ENCODE data around the gene ORAI3. TPM values are rescaled to one million over a fixed set of nuclear protein-coding genes. Genes with fewer than 3 reads are reported as not detected.

ORAI3 gene
- total and polyA plus RNA-seq, 4 experiments from 2014 or later: 16.2 to 22.0 (median 18.4) TPM

DNA sequence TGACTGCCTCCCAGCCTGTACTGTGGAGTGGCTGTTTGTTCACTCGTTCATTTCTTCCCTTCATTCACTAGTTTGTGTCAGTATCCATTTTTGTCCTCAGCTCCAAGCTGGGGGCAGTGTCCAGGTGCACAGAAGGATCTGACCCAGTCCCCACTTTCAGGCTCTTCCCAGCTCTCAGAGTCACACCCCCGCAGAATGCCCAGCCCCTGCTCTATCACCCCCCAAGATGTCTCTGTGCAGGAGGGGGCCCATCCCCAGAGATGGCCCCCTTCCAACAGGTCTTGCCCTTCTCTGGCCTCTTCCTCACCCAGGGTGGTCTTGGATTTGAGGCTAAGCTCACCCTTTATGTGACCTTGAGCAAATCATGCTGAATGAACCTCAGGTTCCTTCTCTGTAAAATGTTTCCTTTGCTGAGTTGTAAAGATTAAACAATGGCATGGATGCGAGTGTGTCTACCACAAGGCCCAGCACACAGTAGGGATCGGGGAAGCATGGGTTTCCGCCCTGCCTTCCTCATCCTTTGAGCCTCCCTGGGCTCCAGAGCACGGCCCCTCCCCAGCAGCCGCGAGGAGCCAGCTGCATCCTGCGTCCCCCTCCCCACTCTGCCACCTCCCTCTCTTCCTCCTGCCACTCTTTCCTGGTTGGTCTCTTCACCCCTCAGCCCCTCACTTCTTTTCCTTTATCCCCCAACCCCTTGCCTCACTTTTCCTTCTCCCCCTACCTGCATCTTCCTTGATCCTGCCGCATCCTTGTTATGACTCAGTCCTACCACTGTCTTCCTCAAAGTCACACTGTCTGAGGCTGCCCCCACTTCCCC is 22.7 kb upstream of the ORAI3 start:
- H3K27ac Mint-ChIP-seq: peak overlapping the region in 3 of 7 donors; percentile 23 to 72 (median 70)

GRCh38 chr16:30926937-30927788 is 21.7 kb upstream of the ORAI3 start:
- DNase-seq: no peak
- Mint-ChIP-seq H3K27ac (peak overlapping the region in 2 of 7 donors; percentile 26 to 72), H3K4me3 (peak overlapping the region in 2 of 8 donors; percentile 21 to 54)

More for the DNA sequence above, 22.7 kb upstream of the ORAI3 start:
- H3K27me3 ChIP-seq (ENCODE audit: insufficient read depth, low read length): no peaks in the 10 kb centered on the region
- Mint-ChIP-seq H3K9me3 (peaks cover 0 to 2% (median 0%) of the 10 kb centered on the region in 8 donors), H3K36me3 (peaks cover 5 to 18% of the 10 kb centered on the region in 2 donors), H3K27me3 (no peaks in the 10 kb centered on the region), H3K4me3 (peak overlapping the region in 4 of 8 donors; percentile 39 to 76 (median 58)), H3K4me1 (peaks cover 7 to 33% (median 15%) of the 10 kb centered on the region in 4 donors)
- ChIA-PET CTCF (ENCODE audit: partially characterized antibody) (interaction anchor here (1.8 kb wide), 1 partner anchor 15 kb away, joined by 9 read pairs; no protein-coding TSS in a partner anchor), POLR2A (ENCODE audit: partially characterized antibody) (interaction anchor here (1.3 to 3.2 kb wide), 3 partner anchors 24 to 533 kb away, joined by 4 to 10 read pairs (median 7); partner anchors contain the start of gene ARMC5)
- no peaks in the 10 kb centered on the region for H3K9me3 ChIP-seq (ENCODE audit: control insufficient read depth in 1 of 2, low read length in 2 of 2)
- peaks cover 6% of the 10 kb centered on the region for H3K36me3 ChIP-seq (ENCODE audit: insufficient read depth, low read length)
- no peak for DNase-seq
- no peak overlapping the region for H3K4me3 ChIP-seq (ENCODE audit: low read length in 2 of 2)
- intact Hi-C loops (cut with micrococcal nuclease): no loop called here
- peaks cover 12% of the 10 kb centered on the region for H3K4me1 ChIP-seq (ENCODE audit: insufficient read depth, low read length)
- no peak overlapping the region for H3K27ac ChIP-seq (ENCODE audit: low read depth, low read length)

GRCh38 chr16:30927789-30928378 is 21.0 kb upstream of the ORAI3 start:
- intact Hi-C loops (cut with micrococcal nuclease): no loop called here

More at GRCh38 chr16:30926937-30927788, 21.7 kb upstream of the ORAI3 start:
- Histone ChIP-seq H3K27ac (ENCODE audit: low read depth, low read length) (no peak overlapping the region), H3K36me3 (ENCODE audit: insufficient read depth, low read length) (peaks cover 9% of the 10 kb centered on the region), H3K9me3 (ENCODE audit: control insufficient read depth in 1 of 2, low read length in 2 of 2) (no peaks in the 10 kb centered on the region), H3K4me3 (ENCODE audit: low read length in 2 of 2) (no peak overlapping the region), H3K4me1 (ENCODE audit: insufficient read depth, low read length) (peaks cover 9% of the 10 kb centered on the region), H3K27me3 (ENCODE audit: insufficient read depth, low read length) (no peaks in the 10 kb centered on the region)
- CTCF ChIA-PET (ENCODE audit: partially characterized antibody): interaction anchor here (0.8 to 1.8 kb wide), 3 partner anchors 9 to 27 kb away, joined by 3 to 9 read pairs (median 3); no protein-coding TSS in a partner anchor
- H3K4me1 Mint-ChIP-seq: peaks cover 7 to 26% (median 13%) of the 10 kb centered on the region in 4 donors
- peaks cover 0 to 2% (median 0%) of the 10 kb centered on the region in 8 donors for H3K9me3 Mint-ChIP-seq
- peaks cover 6 to 22% of the 10 kb centered on the region in 2 donors for H3K36me3 Mint-ChIP-seq
- intact Hi-C loops (cut with micrococcal nuclease): no loop called here
- POLR2A ChIA-PET (ENCODE audit: partially characterized antibody): interaction anchor here (1.3 to 3.2 kb wide), 2 partner anchors 23 to 532 kb away, joined by 4 to 7 read pairs; partner anchors contain the start of gene ARMC5
- no peaks in the 10 kb centered on the region for H3K27me3 Mint-ChIP-seq

DNA sequence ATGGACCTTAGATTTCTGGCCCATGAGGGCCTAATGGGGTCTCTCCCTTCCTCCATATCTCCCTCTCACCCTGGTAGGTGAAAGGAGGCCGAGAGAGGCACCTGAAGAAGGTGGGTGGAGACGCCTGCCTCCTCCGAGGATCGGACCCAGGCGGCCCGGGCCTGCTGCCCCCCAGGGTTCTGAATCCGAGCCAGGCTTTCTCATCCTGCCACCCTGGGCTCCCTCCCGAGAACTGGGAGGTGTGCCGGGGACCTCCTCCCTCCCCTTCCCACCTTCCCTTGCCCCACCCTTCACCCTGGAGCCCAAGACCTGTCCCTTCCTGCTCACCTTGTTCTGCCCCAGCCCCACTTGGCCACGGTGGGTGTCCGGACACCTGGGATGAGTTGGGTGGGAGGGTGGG is 20.5 kb upstream of the ORAI3 start:
- H3K4me3 Mint-ChIP-seq: no peak overlapping the region
- Histone ChIP-seq H3K36me3 (ENCODE audit: insufficient read depth, low read length) (peaks cover 13% of the 10 kb centered on the region), H3K4me1 (ENCODE audit: insufficient read depth, low read length) (peaks cover 9% of the 10 kb centered on the region), H3K27ac (ENCODE audit: low read depth, low read length) (no peak overlapping the region), H3K4me3 (ENCODE audit: low read length in 2 of 2) (no peak overlapping the region), H3K27me3 (ENCODE audit: insufficient read depth, low read length) (no peaks in the 10 kb centered on the region), H3K9me3 (ENCODE audit: control insufficient read depth in 1 of 2, low read length in 2 of 2) (no peaks in the 10 kb centered on the region)
- H3K4me1 Mint-ChIP-seq: peaks cover 5 to 14% (median 11%) of the 10 kb centered on the region in 4 donors
- ChIA-PET CTCF (ENCODE audit: partially characterized antibody) (interaction anchor here (0.7 to 1.6 kb wide), 3 partner anchors 8 to 26 kb away, joined by 3 read pairs; no protein-coding TSS in a partner anchor), POLR2A (ENCODE audit: partially characterized antibody) (interaction anchor here (0.7 to 3.2 kb wide), 3 partner anchors 26 to 531 kb away, joined by 3 to 7 read pairs (median 3); partner anchors contain the start of genes ARMC5 and FBRS)
- H3K27ac Mint-ChIP-seq: no peak overlapping the region
- H3K9me3 Mint-ChIP-seq: no peaks in the 10 kb centered on the region
- no peak for DNase-seq
- no peaks in the 10 kb centered on the region for H3K27me3 Mint-ChIP-seq
- intact Hi-C loops (cut with micrococcal nuclease): no loop called here
- H3K36me3 Mint-ChIP-seq: peaks cover 11 to 19% of the 10 kb centered on the region in 2 donors

More at GRCh38 chr16:30927789-30928378, 21.0 kb upstream of the ORAI3 start:
- Mint-ChIP-seq H3K27me3 (no peaks in the 10 kb centered on the region), H3K4me1 (peaks cover 5 to 19% (median 12%) of the 10 kb centered on the region in 4 donors), H3K27ac (peak overlapping the region in 1 of 7 donors; percentile 22), H3K4me3 (no peak overlapping the region), H3K9me3 (peaks cover 0 to 2% (median 0%) of the 10 kb centered on the region in 8 donors), H3K36me3 (peaks cover 11 to 23% of the 10 kb centered on the region in 2 donors)
- DNase-seq: peak in 3 of 5 donors; percentile 23 to 35 (median 31)
- CTCF ChIA-PET (ENCODE audit: partially characterized antibody): interaction anchor here (0.7 to 1.6 kb wide), 3 partner anchors 9 to 26 kb away, joined by 3 read pairs; no protein-coding TSS in a partner anchor
- Histone ChIP-seq H3K4me3 (ENCODE audit: low read length in 2 of 2) (no peak overlapping the region), H3K4me1 (ENCODE audit: insufficient read depth, low read length) (peaks cover 9% of the 10 kb centered on the region), H3K27ac (ENCODE audit: low read depth, low read length) (no peak overlapping the region), H3K9me3 (ENCODE audit: control insufficient read depth in 1 of 2, low read length in 2 of 2) (no peaks in the 10 kb centered on the region), H3K36me3 (ENCODE audit: insufficient read depth, low read length) (peaks cover 13% of the 10 kb centered on the region), H3K27me3 (ENCODE audit: insufficient read depth, low read length) (no peaks in the 10 kb centered on the region)
- POLR2A ChIA-PET (ENCODE audit: partially characterized antibody): interaction anchor here (0.7 to 3.2 kb wide), 3 partner anchors 26 to 531 kb away, joined by 3 to 7 read pairs (median 3); partner anchors contain the start of genes ARMC5 and FBRS

DNA sequence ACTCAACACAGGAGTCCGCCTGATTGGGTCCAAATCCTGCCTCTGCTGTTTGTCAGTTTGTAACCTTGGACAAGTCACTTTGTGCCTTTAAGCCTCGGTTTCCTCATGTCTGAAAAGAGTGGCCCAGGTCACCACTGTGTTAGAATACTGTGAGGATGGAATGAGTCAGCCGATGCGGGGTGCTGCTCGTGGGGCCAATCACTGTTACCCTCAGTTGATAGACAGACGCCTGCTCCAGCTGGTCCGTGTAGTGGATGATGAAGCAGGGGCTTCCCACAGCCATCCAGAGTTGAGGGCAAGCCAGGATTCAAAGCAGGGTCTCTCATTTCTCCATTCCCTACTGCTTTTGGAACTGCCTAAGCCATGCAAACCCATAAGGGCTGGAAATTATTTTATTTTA is 19.7 kb upstream of the ORAI3 start:
- H3K9me3 ChIP-seq (ENCODE audit: control insufficient read depth in 1 of 2, low read length in 2 of 2): no peaks in the 10 kb centered on the region
- Mint-ChIP-seq H3K9me3 (no peaks in the 10 kb centered on the region), H3K27ac (no peak overlapping the region), H3K4me1 (peaks cover 5 to 14% (median 11%) of the 10 kb centered on the region in 4 donors), H3K36me3 (peaks cover 11 to 19% of the 10 kb centered on the region in 2 donors), H3K27me3 (no peaks in the 10 kb centered on the region), H3K4me3 (no peak overlapping the region)
- H3K36me3 ChIP-seq (ENCODE audit: insufficient read depth, low read length): peaks cover 13% of the 10 kb centered on the region
- H3K27me3 ChIP-seq (ENCODE audit: insufficient read depth, low read length): no peaks in the 10 kb centered on the region
- H3K27ac ChIP-seq (ENCODE audit: low read depth, low read length): no peak overlapping the region
- no peak for DNase-seq
- ChIA-PET POLR2A (ENCODE audit: partially characterized antibody) (interaction anchor here (1.6 to 3.2 kb wide), 2 partner anchors 27 to 530 kb away, joined by 3 to 7 read pairs; partner anchors contain the start of gene ARMC5), CTCF (ENCODE audit: partially characterized antibody) (interaction anchor here (1.6 to 3.9 kb wide), 2 partner anchors 7 to 13 kb away, joined by 3 to 22 read pairs; no protein-coding TSS in a partner anchor)
- peaks cover 9% of the 10 kb centered on the region for H3K4me1 ChIP-seq (ENCODE audit: insufficient read depth, low read length)
- no peak overlapping the region for H3K4me3 ChIP-seq (ENCODE audit: low read length in 2 of 2)
- intact Hi-C loops (cut with micrococcal nuclease): no loop called here

DNA sequence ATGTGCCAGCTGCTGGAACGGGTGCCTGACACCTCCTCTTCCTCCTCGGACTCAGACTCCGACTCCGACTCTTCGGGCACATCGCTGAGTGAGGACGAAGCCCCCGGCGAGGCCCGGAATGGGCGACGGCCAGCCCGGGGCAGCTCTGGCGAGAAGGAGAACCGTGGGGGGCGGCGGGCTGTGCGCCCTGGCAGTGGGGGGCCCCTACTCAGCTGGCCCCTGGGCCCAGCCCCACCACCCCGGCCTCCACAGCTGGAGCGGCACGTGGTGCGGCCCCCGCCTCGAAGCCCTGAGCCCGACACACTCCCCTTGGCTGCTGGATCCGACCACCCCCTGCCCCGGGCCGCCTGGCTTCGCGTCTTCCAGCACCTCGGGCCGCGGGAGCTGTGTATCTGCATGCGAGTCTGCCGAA is 18.7 kb upstream of the ORAI3 start:
- DNase-seq: no peak
- Mint-ChIP-seq H3K4me3 (no peak overlapping the region), H3K36me3 (peaks cover 11 to 17% of the 10 kb centered on the region in 2 donors), H3K9me3 (no peaks in the 10 kb centered on the region), H3K4me1 (peaks cover 11 to 16% (median 11%) of the 10 kb centered on the region in 4 donors), H3K27ac (no peak overlapping the region), H3K27me3 (no peaks in the 10 kb centered on the region)
- intact Hi-C loops (cut with micrococcal nuclease): no loop called here
- Histone ChIP-seq H3K27me3 (ENCODE audit: insufficient read depth, low read length) (no peaks in the 10 kb centered on the region), H3K4me3 (ENCODE audit: low read length in 2 of 2) (no peak overlapping the region), H3K9me3 (ENCODE audit: control insufficient read depth in 1 of 2, low read length in 2 of 2) (no peaks in the 10 kb centered on the region), H3K36me3 (ENCODE audit: insufficient read depth, low read length) (peaks cover 13% of the 10 kb centered on the region), H3K4me1 (ENCODE audit: insufficient read depth, low read length) (peaks cover 8% of the 10 kb centered on the region), H3K27ac (ENCODE audit: low read depth, low read length) (no peak overlapping the region)
- POLR2A ChIA-PET (ENCODE audit: partially characterized antibody): interaction anchor here (1.0 kb wide), 1 partner anchor 14 kb away, joined by 3 read pairs; no protein-coding TSS in a partner anchor
- CTCF ChIA-PET (ENCODE audit: partially characterized antibody): interaction anchor here (3.9 kb wide), 1 partner anchor 12 kb away, joined by 22 read pairs; no protein-coding TSS in a partner anchor
